ENCODE results near the gene SH3PXD2B.
A peak's percentile ranks its signal among the peaks of the same experiment; 100 is the strongest.

The SH3PXD2B gene

DNA sequence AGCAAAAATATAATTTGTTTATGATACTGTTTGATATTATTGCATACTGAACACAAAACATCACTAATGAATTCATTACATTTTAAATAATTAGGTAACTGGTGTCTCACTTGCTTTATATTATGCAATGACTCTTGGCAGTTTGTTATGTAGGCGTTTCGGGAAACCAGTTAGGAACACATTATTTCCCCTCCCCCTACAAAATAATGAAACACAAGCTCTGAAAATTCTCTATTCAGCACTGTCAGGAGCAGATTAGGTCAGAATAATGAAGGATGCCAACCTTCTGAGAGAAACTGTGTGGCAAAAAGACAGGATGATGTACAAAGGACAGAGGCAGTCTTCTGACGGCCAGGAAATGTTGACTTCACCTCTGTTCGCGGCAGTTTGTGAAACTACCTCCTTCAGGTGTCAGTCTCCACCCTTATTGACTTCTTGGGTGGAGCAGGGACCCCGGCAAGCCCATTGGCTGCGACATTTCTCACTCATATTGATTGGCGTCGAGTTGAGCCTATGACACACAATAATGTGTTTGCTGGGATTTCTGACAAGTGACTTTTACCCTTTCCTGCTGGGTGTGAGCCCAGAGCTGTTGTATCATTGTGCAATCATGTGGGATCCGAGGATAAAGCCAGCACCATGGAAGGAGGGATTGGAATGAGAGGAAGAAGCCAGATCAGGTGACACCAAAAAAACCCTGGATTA is 33.9 kb downstream of the SH3PXD2B start:
- no peak for TF ChIP-seq FOXP2 (optimal IDR thresholded peaks at IDR 0.05; ENCODE audit: borderline replicate concordance, extremely low read depth, extremely low read length, insufficient read depth)
- TF ChIP-seq SIN3A (IDR thresholded peaks at IDR 0.05; ENCODE audit: borderline replicate concordance, insufficient read depth, low read length) = no peak
- TF ChIP-seq POLR2AphosphoS5 (IDR thresholded peaks at IDR 0.05; ENCODE audit: low read depth, low read length) = no peak
- no peak for TF ChIP-seq TAF1 (IDR thresholded peaks at IDR 0.05; ENCODE audit: borderline replicate concordance, insufficient read depth, low read length)
- TF ChIP-seq, protein P1, sequence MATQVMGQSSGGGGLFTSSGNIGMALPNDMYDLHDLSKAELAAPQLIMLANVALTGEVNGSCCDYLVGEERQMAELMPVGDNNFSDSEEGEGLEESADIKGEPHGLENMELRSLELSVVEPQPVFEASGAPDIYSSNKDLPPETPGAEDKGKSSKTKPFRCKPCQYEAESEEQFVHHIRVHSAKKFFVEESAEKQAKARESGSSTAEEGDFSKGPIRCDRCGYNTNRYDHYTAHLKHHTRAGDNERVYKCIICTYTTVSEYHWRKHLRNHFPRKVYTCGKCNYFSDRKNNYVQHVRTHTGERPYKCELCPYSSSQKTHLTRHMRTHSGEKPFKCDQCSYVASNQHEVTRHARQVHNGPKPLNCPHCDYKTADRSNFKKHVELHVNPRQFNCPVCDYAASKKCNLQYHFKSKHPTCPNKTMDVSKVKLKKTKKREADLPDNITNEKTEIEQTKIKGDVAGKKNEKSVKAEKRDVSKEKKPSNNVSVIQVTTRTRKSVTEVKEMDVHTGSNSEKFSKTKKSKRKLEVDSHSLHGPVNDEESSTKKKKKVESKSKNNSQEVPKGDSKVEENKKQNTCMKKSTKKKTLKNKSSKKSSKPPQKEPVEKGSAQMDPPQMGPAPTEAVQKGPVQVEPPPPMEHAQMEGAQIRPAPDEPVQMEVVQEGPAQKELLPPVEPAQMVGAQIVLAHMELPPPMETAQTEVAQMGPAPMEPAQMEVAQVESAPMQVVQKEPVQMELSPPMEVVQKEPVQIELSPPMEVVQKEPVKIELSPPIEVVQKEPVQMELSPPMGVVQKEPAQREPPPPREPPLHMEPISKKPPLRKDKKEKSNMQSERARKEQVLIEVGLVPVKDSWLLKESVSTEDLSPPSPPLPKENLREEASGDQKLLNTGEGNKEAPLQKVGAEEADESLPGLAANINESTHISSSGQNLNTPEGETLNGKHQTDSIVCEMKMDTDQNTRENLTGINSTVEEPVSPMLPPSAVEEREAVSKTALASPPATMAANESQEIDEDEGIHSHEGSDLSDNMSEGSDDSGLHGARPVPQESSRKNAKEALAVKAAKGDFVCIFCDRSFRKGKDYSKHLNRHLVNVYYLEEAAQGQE (IDR thresholded peaks at IDR 0.05; ENCODE audit: insufficient read depth in 1 of 2, low read depth in 2 of 2, low read length in 2 of 2) = no peak

- no peak for TF ChIP-seq POLR2AphosphoS5 (IDR thresholded peaks at IDR 0.05; ENCODE audit: low read depth, low read length)
- TF ChIP-seq, protein P1 (IDR thresholded peaks at IDR 0.05; ENCODE audit: insufficient read depth in 1 of 2, low read depth in 2 of 2, low read length in 2 of 2) = no peak
- peak; percentile 46 for TF ChIP-seq FOXP2 (optimal IDR thresholded peaks at IDR 0.05; ENCODE audit: borderline replicate concordance, extremely low read depth, extremely low read length, insufficient read depth)
Observed at GRCh38 chr5:172418862-172419814, 35.2 kb downstream of the SH3PXD2B start.

DNA sequence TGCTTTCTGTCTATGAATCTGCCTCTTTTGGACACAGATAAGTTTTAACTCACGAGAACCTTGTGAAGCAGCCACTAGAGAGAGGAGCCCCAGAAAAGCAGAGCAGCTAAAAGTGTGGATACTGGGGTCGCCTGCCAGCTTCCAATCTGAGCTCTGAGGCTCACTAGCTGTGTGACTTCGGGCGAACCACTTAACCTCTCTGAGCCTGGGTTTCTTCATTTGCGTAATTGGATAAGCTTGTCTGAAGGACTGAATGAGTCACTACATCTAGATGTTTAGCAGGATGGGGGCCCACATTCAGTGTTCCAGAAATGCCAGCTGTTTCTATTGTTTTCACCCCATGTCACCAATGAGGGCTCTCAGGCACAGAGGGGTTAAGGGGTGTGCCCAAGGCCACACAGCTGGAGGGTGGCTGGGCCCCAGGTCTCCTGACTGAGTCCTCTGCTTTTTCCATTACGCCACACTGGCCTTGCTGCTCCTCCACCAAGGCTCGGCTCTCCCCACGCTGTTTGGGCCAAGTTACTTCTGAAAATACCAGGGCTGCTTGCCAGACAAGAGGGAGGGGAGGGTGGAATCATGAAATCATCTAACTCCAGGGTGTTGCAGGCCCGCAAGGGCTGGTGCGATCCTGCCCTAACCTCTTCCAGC is 36.2 kb downstream of the SH3PXD2B start:
- TF ChIP-seq, protein P1 (IDR thresholded peaks at IDR 0.05; ENCODE audit: insufficient read depth in 1 of 2, low read depth in 2 of 2, low read length in 2 of 2) = 0 out of 4 replicates have a peak, but pooled peaks of 1 of the 2 experiments have one; percentile 11
- TF ChIP-seq POLR2AphosphoS5 (IDR thresholded peaks at IDR 0.05; ENCODE audit: low read depth, low read length) (no peak), SIN3A (IDR thresholded peaks at IDR 0.05; ENCODE audit: borderline replicate concordance, insufficient read depth, low read length) (no peak), FOXP2 (optimal IDR thresholded peaks at IDR 0.05; ENCODE audit: borderline replicate concordance, extremely low read depth, extremely low read length, insufficient read depth) (peak; percentile 23)

- TF ChIP-seq TAF1 (IDR thresholded peaks at IDR 0.05; ENCODE audit: borderline replicate concordance, insufficient read depth, low read length) = no peak
- TF ChIP-seq POLR2AphosphoS5 (IDR thresholded peaks at IDR 0.05; ENCODE audit: low read depth, low read length) = no peak
- no peak for TF ChIP-seq SIN3A (IDR thresholded peaks at IDR 0.05; ENCODE audit: borderline replicate concordance, insufficient read depth, low read length)
- TF ChIP-seq, protein P1 (IDR thresholded peaks at IDR 0.05; ENCODE audit: insufficient read depth in 1 of 2, low read depth in 2 of 2, low read length in 2 of 2) = no peak
- no peak for TF ChIP-seq FOXP2 (optimal IDR thresholded peaks at IDR 0.05; ENCODE audit: borderline replicate concordance, extremely low read depth, extremely low read length, insufficient read depth)
Observed at GRCh38 chr5:172417130-172417841, 37.0 kb downstream of the SH3PXD2B start.

All from PFSK-1 (cell line).